Activated T-cell treated with anti-CD3 and anti-CD28 coated beads for 4 hours (primary cell): ENCODE results near the gene SUSD1.
"Not testable (repeated sequence)": the region's sequence is repeated elsewhere in the genome, so short reads cannot be mapped to it uniquely, and the experiment has no call there.

Experiments used
- DNase-seq: peaks from one replicate; pipeline ENCODE4 v3.0.0-alpha.2; 2020

The SUSD1 gene

GRCh38 chr9:112173489-112174221 is 1.4 kb downstream of the SUSD1 start:
- DNase-seq = no peak

GRCh38 chr9:112170968-112171367 is 4.1 kb downstream of the SUSD1 start:
- no peak for DNase-seq

- no peak for DNase-seq
Measured at GRCh38 chr9:112170235-112170634, 4.9 kb downstream of the SUSD1 start.

GRCh38 chr9:112169368-112169767 is 5.7 kb downstream of the SUSD1 start:
- DNase-seq = no peak

GRCh38 chr9:112168197-112168596 is 6.9 kb downstream of the SUSD1 start:
- no peak for DNase-seq

DNA sequence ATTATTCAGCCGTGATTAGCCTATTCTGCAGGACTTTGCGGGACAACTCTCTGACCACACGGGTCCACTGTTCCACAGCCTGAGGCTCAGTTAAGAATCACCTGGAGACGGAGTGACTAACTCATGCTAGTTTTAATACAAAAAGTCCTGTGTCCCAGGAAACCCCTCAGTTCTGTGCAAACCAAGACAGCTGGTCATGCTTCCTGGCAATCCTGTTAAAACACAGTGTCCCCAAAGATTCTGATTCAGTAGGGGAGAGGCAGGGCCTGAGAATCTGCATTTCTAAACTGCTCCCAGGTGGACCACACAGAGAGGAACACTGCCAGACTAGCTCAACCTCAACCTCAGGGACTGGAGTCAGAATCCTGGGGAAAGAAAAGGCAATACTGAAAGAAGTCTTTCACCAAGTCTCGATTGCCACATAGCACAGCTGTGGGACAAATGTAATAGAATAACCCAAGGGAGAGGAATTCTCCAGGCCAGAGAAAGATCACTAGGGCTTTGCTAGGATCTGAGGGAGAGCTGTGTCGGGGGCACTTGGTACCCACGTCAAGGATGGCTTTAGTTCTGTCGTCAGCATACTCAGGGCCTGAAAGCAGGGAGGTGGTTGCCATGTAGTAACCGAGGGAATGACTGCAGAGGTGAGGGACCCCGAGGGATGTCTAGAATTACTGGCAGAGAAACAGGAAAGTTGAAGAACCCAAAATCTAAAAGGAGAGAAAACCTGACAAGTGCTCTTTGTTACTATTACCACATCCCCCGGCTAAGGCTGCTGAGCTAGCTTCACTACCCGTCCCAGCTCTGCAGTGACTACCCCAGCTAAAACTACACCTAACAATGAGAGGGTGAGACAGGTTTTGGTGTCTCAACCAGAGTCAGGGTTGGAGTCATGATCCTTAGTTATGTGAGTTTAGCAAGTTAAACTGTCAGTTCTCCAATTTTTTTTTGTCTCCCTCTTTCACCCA is 8.6 kb downstream of the SUSD1 start:
- no peak for DNase-seq

- no peak for DNase-seq
Measured at GRCh38 chr9:112162621-112163413, 12.3 kb downstream of the SUSD1 start.

DNA sequence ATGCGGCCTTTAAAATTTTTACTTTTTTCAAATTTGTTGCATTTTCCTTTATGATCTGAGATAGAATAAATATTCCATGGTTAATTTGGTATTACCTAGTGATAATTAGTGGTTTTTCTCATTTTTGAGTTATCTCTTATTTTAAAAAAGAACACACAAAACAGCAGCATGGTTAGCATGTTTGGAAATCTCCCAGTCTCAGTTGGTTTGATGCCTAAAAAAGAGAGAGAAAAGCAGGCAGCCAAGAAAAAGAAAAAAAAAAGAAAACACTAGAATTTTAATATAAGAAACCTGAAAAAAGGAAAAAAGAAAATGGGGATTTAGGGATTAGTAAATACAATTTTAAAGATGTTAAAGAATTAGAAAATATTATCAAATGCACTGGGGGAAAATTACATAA is 15.3 kb downstream of the SUSD1 start:
- no peak for DNase-seq

GRCh38 chr9:112158656-112159367 is 16.3 kb downstream of the SUSD1 start:
- no peak for DNase-seq

DNA sequence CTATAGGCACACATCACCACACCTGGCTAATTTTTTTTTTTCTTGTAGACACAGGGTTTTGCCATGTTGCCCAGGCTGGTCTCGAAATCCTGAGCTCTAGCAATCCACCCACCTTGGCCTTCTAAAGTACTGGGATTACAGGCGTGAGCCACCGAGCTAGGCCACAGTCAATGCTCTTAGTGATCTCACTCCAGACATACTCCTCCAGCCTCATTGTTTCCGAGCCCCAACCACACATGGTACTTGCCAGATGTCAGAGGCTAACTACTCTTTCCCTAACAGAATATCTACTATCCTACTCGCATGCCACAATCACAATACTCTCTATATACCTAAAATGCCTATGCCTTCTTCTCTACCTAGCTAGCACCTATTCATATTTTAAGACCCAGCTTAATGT is 17.1 kb downstream of the SUSD1 start:
- no peak for DNase-seq

DNA sequence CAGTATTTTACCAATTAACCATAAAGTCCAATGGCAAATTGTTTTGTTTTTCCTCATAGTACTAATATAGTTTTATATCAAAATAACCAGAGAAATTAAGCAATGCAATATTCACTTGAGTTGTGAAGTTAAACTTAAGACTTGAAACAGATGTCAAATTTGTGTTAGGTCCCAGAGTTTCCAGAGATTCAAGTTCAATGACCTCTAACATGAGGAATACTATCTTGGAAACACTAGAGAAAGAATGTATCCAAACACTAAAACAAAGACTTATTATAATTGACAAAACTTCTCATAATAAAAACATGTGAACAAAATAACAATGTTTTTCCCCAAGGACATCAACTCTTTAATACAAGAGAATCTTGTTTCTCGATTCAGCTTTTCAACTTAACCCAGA is 18.0 kb downstream of the SUSD1 start:
- no peak for DNase-seq

- DNase-seq = no peak
Measured at GRCh38 chr9:112149211-112149610, 25.9 kb downstream of the SUSD1 start.

- DNase-seq = no peak
Measured at GRCh38 chr9:112145886-112146285, 29.2 kb downstream of the SUSD1 start.

DNA sequence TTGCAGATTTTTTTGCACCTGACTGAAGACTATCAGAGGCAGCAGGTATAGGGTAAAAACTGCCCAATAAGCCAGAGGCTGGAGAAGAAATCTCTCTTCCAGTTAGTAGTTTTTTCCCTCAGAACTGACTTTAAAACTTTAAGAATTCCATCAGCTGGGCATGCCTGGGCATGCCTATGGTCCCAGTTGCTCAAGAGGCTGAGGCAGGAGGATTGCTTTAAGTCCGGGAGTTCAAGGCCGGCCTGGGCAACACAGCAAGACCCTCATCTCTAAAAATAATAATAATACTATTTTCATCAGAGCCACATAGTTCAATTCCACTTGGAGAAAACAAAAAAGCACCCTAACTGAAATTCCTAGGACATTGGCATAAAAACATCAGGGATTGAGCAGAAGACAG is 30.3 kb downstream of the SUSD1 start:
- DNase-seq = no peak

DNA sequence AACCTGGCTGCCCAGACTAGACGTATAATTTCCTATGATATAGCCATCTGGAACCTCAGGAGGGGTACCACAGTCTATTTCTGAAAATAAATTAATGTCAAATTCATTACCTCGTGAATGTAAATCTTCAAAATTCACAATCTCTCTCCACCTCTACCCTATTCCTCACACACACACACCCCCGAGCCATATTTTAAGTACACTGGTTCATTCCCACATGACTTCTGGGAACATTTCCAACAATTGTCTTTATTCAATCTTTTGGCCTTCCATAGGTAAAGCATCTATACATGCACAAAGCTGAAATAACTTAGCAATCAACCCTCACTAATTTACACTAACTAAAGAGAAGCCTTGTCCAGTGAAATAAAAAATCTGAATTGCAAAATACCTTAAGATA is 32.7 kb downstream of the SUSD1 start:
- no peak for DNase-seq

- no peak for DNase-seq
Measured at GRCh38 chr9:112140936-112141335, 34.2 kb downstream of the SUSD1 start.

GRCh38 chr9:112137066-112137465 is 38.0 kb downstream of the SUSD1 start:
- DNase-seq = no peak

DNA sequence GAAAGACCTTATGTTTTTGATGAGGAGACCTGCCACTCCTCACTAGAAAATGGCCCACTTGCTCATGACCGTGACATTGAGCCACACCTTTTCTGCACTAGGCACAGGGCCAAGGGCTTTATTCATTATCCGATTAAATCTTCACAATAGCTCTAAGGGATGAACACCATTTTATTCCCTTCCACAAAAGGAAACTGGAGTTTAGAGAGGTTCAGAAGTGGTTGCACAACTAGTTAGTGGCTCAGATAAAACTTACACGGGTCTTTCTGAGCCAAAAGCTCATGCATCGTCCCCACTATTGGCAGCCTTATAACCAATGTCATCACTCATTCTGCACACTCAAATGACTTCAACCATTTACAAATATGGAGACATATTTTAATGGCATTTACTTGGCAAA is 39.4 kb downstream of the SUSD1 start:
- no peak for DNase-seq

DNA sequence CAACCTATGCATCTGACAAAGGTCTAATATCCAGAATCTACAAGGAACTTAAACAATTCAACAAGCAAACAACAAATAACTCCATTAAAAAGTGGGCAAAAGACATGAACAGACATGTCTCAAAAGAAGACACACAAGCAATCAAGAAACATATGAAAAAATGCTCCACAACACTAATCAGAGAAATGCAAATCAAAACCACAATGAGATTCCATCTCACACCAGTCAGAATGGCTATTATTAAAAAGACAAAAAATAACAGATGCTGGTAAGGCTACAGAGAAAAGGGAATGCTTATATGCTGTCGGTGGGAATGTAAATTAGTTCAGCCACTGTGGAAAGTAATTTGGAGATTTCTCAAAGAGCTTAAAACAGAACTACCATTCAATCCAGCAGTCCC is 41.3 kb downstream of the SUSD1 start:
- DNase-seq = not testable (repeated sequence)

DNA sequence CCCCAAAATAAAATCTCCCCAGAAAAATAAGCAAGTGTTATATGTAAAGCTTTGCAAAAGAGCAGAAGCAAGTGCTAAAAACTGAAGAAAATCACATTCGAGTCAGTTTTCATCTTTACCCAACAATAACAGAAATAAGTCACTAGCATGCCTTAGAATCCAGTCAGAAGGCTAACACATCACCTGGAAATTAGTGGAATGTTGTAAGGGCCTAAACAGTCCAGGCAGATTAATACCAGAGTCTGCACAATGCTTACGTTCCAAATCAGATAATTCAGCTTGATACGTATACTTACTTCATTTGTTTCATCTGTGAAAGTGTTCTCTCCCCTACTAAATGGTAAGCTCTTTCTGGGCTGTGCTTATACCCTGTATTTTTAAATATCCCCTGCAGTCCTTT is 42.7 kb downstream of the SUSD1 start:
- no peak for DNase-seq

DNA sequence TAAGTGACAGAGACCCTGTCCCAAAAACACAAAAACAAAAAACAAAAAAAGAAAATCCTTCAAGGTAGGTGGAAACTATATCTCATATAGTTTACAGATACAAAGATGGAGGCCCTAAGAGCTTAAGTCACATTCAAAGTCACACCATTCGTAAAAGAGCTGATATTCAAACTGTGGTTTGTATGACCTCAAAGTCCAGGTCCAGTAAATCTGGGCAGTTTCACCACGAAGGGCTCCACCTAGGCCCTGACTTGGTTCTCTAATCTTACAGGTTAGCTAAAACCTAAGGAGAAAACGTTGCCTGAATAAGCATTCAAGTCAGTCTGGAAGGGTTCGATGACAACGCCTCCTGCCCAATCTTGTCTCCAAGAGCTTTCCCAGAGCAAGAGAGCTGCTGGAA is 44.1 kb downstream of the SUSD1 start:
- DNase-seq = no peak

GRCh38 chr9:112130347-112130746 is 44.8 kb downstream of the SUSD1 start:
- DNase-seq = no peak

- DNase-seq = no peak
Measured at GRCh38 chr9:112129246-112129645, 45.9 kb downstream of the SUSD1 start.
